ENCODE results near the gene TMC3. TPM values are rescaled to one million over a fixed set of nuclear protein-coding genes. Genes with fewer than 3 reads are reported as not detected.

Gene TMC3
- total RNA-seq, 2 donors from 2014 or later: not detected

- ATAC-seq: no peak
Observed at GRCh38 chr15:81292523-81293001, 81.5 kb downstream of the TMC3 start.

GRCh38 chr15:81291916-81292522 is 82.0 kb downstream of the TMC3 start:
- no peak for DNase-seq
- ATAC-seq: no peak
- intact Hi-C loops (cut with DNase I): no loop called here

More at GRCh38 chr15:81292523-81293001, 81.5 kb downstream of the TMC3 start:
- DNase-seq: peak; percentile 43
- intact Hi-C loops (cut with DNase I): no loop called here

- ATAC-seq: no peak
- DNase-seq: no peak
- intact Hi-C loops (cut with DNase I): loop anchor here in 1 of 2 donors (10.0 kb wide), 1 partner anchor 45 kb away; no protein-coding TSS in a partner anchor
Observed at GRCh38 chr15:81289910-81290309, 84.1 kb downstream of the TMC3 start.

- ATAC-seq: no peak
- intact Hi-C loops (cut with DNase I): loop anchor here in 1 of 2 donors (10.0 kb wide), 1 partner anchor 46 kb away; no protein-coding TSS in a partner anchor
- DNase-seq: no peak
Observed at GRCh38 chr15:81288616-81289015, 85.4 kb downstream of the TMC3 start.

- ATAC-seq (no peak), DNase-seq (no peak)
- intact Hi-C loops (cut with DNase I): loop anchor here in 1 of 2 donors (10.0 kb wide), 1 partner anchor 47 kb away; no protein-coding TSS in a partner anchor
Observed at GRCh38 chr15:81288040-81288439, 86.0 kb downstream of the TMC3 start.

- intact Hi-C loops (cut with DNase I): loop anchor here in 1 of 2 donors (10.0 kb wide), 1 partner anchor 48 kb away; no protein-coding TSS in a partner anchor
- ATAC-seq: peak; percentile 34
- no peak for DNase-seq
Observed at GRCh38 chr15:81286621-81287121, 87.3 kb downstream of the TMC3 start.

- no peak for ATAC-seq
- intact Hi-C loops (cut with DNase I): loop anchor here in 1 of 2 donors (10.0 kb wide), 1 partner anchor 49 kb away; no protein-coding TSS in a partner anchor
- DNase-seq: no peak
Observed at GRCh38 chr15:81285461-81285860, 88.6 kb downstream of the TMC3 start.

GRCh38 chr15:81284256-81285031 is 89.6 kb downstream of the TMC3 start:
- no peak for DNase-seq
- intact Hi-C loops (cut with DNase I): loop anchor here in 1 of 2 donors (10.0 kb wide), 1 partner anchor 50 kb away; no protein-coding TSS in a partner anchor
- no peak for ATAC-seq

GRCh38 chr15:81282911-81283310 is 91.1 kb downstream of the TMC3 start:
- intact Hi-C loops (cut with DNase I): loop anchor here in 1 of 2 donors (10.0 kb wide), 1 partner anchor 52 kb away; no protein-coding TSS in a partner anchor
- no peak for ATAC-seq
- no peak for DNase-seq

- intact Hi-C loops (cut with DNase I): loop anchor here in 1 of 2 donors (10.0 kb wide), 1 partner anchor 52 kb away; no protein-coding TSS in a partner anchor
- ATAC-seq: no peak
Observed at GRCh38 chr15:81282606-81282895, 91.5 kb downstream of the TMC3 start.

GRCh38 chr15:81281766-81282605 is 92.0 kb downstream of the TMC3 start:
- no peak for DNase-seq
- ATAC-seq: no peak
- intact Hi-C loops (cut with DNase I): loop anchor here in 1 of 2 donors (10.0 kb wide), 1 partner anchor 53 kb away; no protein-coding TSS in a partner anchor

More at GRCh38 chr15:81282606-81282895, 91.5 kb downstream of the TMC3 start:
- DNase-seq: no peak

- intact Hi-C loops (cut with DNase I): loop anchor here in 1 of 2 donors (10.0 kb wide), 1 partner anchor 53 kb away; no protein-coding TSS in a partner anchor
Observed at GRCh38 chr15:81281456-81281735, 92.6 kb downstream of the TMC3 start.

More at GRCh38 chr15:81281456-81281735, 92.6 kb downstream of the TMC3 start:
- ATAC-seq: no peak
- DNase-seq: no peak

Other genes with a start within 250 kb of the TMC3 start
- under 1 TPM; 0.41 to 0.52 TPM for gene CFAP161, start 239.9 kb downstream of the TMC3 start, total RNA-seq
- 10 to 100 TPM in 1 of 2 donors, 1 to 10 TPM in 1; 4.7 to 10.1 TPM for gene IL16, start 177.3 kb downstream of the TMC3 start, total RNA-seq
- 1 to 10 TPM; 2.0 to 5.7 TPM for gene STARD5, start 50.1 kb downstream of the TMC3 start, total RNA-seq

Data from left cardiac atrium (tissue), 4 donors.